Hepatocyte (in vitro differentiated cells): ENCODE results near the gene ITM2B. TPM values are rescaled to one million over a fixed set of nuclear protein-coding genes. Genes with fewer than 3 reads are reported as not detected.

ENCODE experiments used
- DNase-seq: peaks from one replicate; pipeline ENCODE4 v3.0.0-alpha.2; 2016; ENCODE audit warnings: low spot score
- H2AFZ ChIP-seq: fragments of 200-600 bp; sonication (generic); 2 replicates; pipeline ENCODE4 v1.6.0; 2016; ENCODE audit warnings: antibody characterized with exemption, mild to moderate bottlenecking
- H3K27ac ChIP-seq: fragments of 200-600 bp; sonication (generic); 2 replicates; pipeline ENCODE4 v1.5.1; 2016; ENCODE audit warnings: mild to moderate bottlenecking
- H3K27me3 ChIP-seq: fragments of 200-600 bp; sonication (generic); 2 replicates; pipeline ENCODE4 v1.6.1; 2016
- H3K36me3 ChIP-seq: fragments of 200-600 bp; sonication (generic); replicated peaks from 2 replicates; pipeline ENCODE4 v1.5.1; 2016; ENCODE audit warnings: low read depth; ENCODE audit not compliant: insufficient read depth
- H3K4me1 ChIP-seq: fragments of 200-600 bp; sonication (generic); 2 replicates; pipeline ENCODE4 v1.5.1; 2016; ENCODE audit warnings: mild to moderate bottlenecking, moderate library complexity; ENCODE audit not compliant: insufficient read depth
- H3K4me2 ChIP-seq: fragments of 200-600 bp; sonication (generic); 2 replicates; pipeline ENCODE4 v1.6.0; 2016
- H3K4me3 ChIP-seq: fragments of 200-600 bp; sonication (generic); 2 replicates; pipeline ENCODE4 v1.5.1; 2016; ENCODE audit warnings: mild to moderate bottlenecking
- H3K79me2 ChIP-seq: fragments of 200-600 bp; sonication (generic); 2 replicates; pipeline ENCODE4 v1.6.0; 2017; ENCODE audit warnings: mild to moderate bottlenecking
- H3K9me2 ChIP-seq: fragments of 200-600 bp; sonication (generic); replicated peaks from 2 replicates; pipeline ENCODE4 v1.6.0; 2017; ENCODE audit warnings: mild to moderate bottlenecking; ENCODE audit not compliant: insufficient read depth
- H3K9me3 ChIP-seq: fragments of 200-600 bp; sonication (generic); 2 replicates; pipeline ENCODE4 v1.5.1; 2016; ENCODE audit warnings: low read depth, mild to moderate bottlenecking
- H4K20me1 ChIP-seq: fragments of 200-600 bp; sonication (generic); 2 replicates; pipeline ENCODE4 v1.6.0; 2016; ENCODE audit warnings: mild to moderate bottlenecking; ENCODE audit not compliant: insufficient read depth, poor library complexity, severe bottlenecking
- CTCF ChIP-seq: fragments of 200-600 bp; sonication (generic); IDR thresholded peaks from 2 replicates; pipeline ENCODE4 v1.5.1; 2016; ENCODE audit warnings: antibody characterized with exemption, mild to moderate bottlenecking; ENCODE audit not compliant: poor library complexity
- EZH2 ChIP-seq: fragments of 200-600 bp; sonication (generic); IDR thresholded peaks from 2 replicates; pipeline ENCODE4 v1.6.1; 2016; ENCODE audit warnings: antibody characterized with exemption, mild to moderate bottlenecking, borderline replicate concordance
- EZH2phosphoT487 ChIP-seq: fragments of 200-600 bp; sonication (generic); IDR thresholded peaks from one replicate; pipeline ENCODE4 v1.6.1; 2018; ENCODE audit warnings: antibody characterized with exemption, mild to moderate bottlenecking, low read depth, moderate library complexity; ENCODE audit not compliant: unreplicated experiment, severe bottlenecking
- WGBS: methylation state at CpG from one replicate; pipeline ENCODE4 v1.1.6; 2016; ENCODE audit warnings: low lambda C conversion rate; ENCODE audit errors: missing lambda C conversion rate; 5-methylcytosine and 5-hydroxymethylcytosine counted together
- polyA plus RNA-seq: library from polyadenylated mRNA; unstranded; fragments of >200 nt; fragmentation: Nextera tagmentation; extraction: Ambion mirVana; gene quantifications from 2 replicates; pipeline ENCODE4 v1.2.1, GENCODE V29; 2016
- total RNA-seq: library from RNA; depleted of rRNA; stranded (reverse); fragments of >200 nt; gene quantifications from 2 replicates; pipeline ENCODE4 v1.2.3, GENCODE V29; 2014

ITM2B gene
- total and polyA plus RNA-seq, 2 experiments from 2014 or later, result 449 to 588 TPM

- WGBS, result 96% methylated on average over 10 of the region's 10 CpGs
- peaks cover 77% of the 10 kb centered on the region for H3K79me2 ChIP-seq
- no peaks in the 10 kb centered on the region for H3K9me2 ChIP-seq
- no peak for TF ChIP-seq EZH2
- TF ChIP-seq CTCF, result no peak
- TF ChIP-seq EZH2phosphoT487, result no peak
- H2AFZ ChIP-seq, result no peak overlapping the region
- H3K27ac ChIP-seq, result no peak overlapping the region
- no peak for DNase-seq
- no peak overlapping the region for H3K4me2 ChIP-seq
- no peak overlapping the region for H3K4me3 ChIP-seq
- H3K36me3 ChIP-seq, result no peaks in the 10 kb centered on the region
- H4K20me1 ChIP-seq, result peaks cover 24% of the 10 kb centered on the region
- H3K9me3 ChIP-seq, result no peaks in the 10 kb centered on the region
- peaks cover 9% of the 10 kb centered on the region for H3K4me1 ChIP-seq
- no peaks in the 10 kb centered on the region for H3K27me3 ChIP-seq
These were observed 19.2 kb downstream of the ITM2B start for GRCh38 chr13:48252176-48252575.

GRCh38 chr13:48253849-48254248 is 20.8 kb downstream of the ITM2B start:
- Histone ChIP-seq H3K27ac (peak overlapping the region; percentile 55), H2AFZ (no peak overlapping the region), H4K20me1 (peaks cover 9% of the 10 kb centered on the region), H3K79me2 (peaks cover 64% of the 10 kb centered on the region), H3K4me1 (peaks cover 16% of the 10 kb centered on the region), H3K27me3 (no peaks in the 10 kb centered on the region), H3K9me2 (no peaks in the 10 kb centered on the region), H3K4me2 (no peak overlapping the region), H3K36me3 (no peaks in the 10 kb centered on the region), H3K9me3 (no peaks in the 10 kb centered on the region), H3K4me3 (no peak overlapping the region)
- WGBS, result 63% methylated on average over 2 of the region's 2 CpGs
- no peak for TF ChIP-seq CTCF
- TF ChIP-seq EZH2, result no peak
- TF ChIP-seq EZH2phosphoT487, result no peak
- no peak for DNase-seq

- Histone ChIP-seq H3K27me3 (no peaks in the 10 kb centered on the region), H2AFZ (no peak overlapping the region), H3K9me2 (no peaks in the 10 kb centered on the region), H3K4me2 (no peak overlapping the region), H3K9me3 (no peaks in the 10 kb centered on the region), H4K20me1 (peaks cover 5% of the 10 kb centered on the region), H3K4me1 (peaks cover 16% of the 10 kb centered on the region), H3K4me3 (no peak overlapping the region), H3K36me3 (peaks cover 3% of the 10 kb centered on the region), H3K79me2 (peaks cover 57% of the 10 kb centered on the region), H3K27ac (no peak overlapping the region)
- 95% methylated on average over 13 of the region's 13 CpGs for WGBS
- DNase-seq, result no peak
- no peak for TF ChIP-seq CTCF
- no peak for TF ChIP-seq EZH2
- no peak for TF ChIP-seq EZH2phosphoT487
These were observed 22.1 kb downstream of the ITM2B start for GRCh38 chr13:48255090-48255489.

- H3K79me2 ChIP-seq, result peaks cover 53% of the 10 kb centered on the region
- peaks cover 3% of the 10 kb centered on the region for H3K36me3 ChIP-seq
- no peak overlapping the region for H2AFZ ChIP-seq
- TF ChIP-seq CTCF, result no peak
- no peak for TF ChIP-seq EZH2
- no peak for TF ChIP-seq EZH2phosphoT487
- 57% methylated on average over 1 of the region's 1 CpG for WGBS
- H3K4me2 ChIP-seq, result no peak overlapping the region
- peaks cover 16% of the 10 kb centered on the region for H3K4me1 ChIP-seq
- DNase-seq, result no peak
- no peaks in the 10 kb centered on the region for H3K9me3 ChIP-seq
- no peak overlapping the region for H3K4me3 ChIP-seq
- no peaks in the 10 kb centered on the region for H3K27me3 ChIP-seq
- peak overlapping the region; percentile 11 for H3K27ac ChIP-seq
- H4K20me1 ChIP-seq, result no peaks in the 10 kb centered on the region
- no peaks in the 10 kb centered on the region for H3K9me2 ChIP-seq
These were observed 22.9 kb downstream of the ITM2B start for GRCh38 chr13:48255954-48256353.
